Karpas-422 (cell line): ENCODE measurements around the gene TARBP2. TPM values are rescaled to one million over a fixed set of nuclear protein-coding genes. Genes with fewer than 3 reads are reported as not detected.
A peak's percentile ranks its signal among the peaks of the same experiment; 100 is the strongest.

Experiments used
- DNase-seq: peaks from one replicate; pipeline ENCODE4 v3.0.0-alpha.2; 2015
- H2AFZ ChIP-seq: fragments of 200-600 bp; sonication (generic); 2 replicates; pipeline ENCODE4 v1.6.1; 2014; ENCODE audit warnings: antibody characterized with exemption, low read length, mixed read lengths
- H3K27ac ChIP-seq: fragments of 200-600 bp; sonication (generic); 2 replicates; pipeline ENCODE4 v1.5.1; 2014; ENCODE audit warnings: mild to moderate bottlenecking, low read length, moderate library complexity
- H3K27me3 ChIP-seq: fragments of 200-600 bp; sonication (generic); 2 replicates; pipeline ENCODE4 v1.6.1; 2014; ENCODE audit warnings: low read length, mixed read lengths
- H3K36me3 ChIP-seq: fragments of 200-600 bp; sonication (generic); 2 replicates; pipeline ENCODE4 v1.6.1; 2014; ENCODE audit warnings: low read length, mixed read lengths; ENCODE audit not compliant: insufficient read depth
- H3K4me1 ChIP-seq: fragments of 200-600 bp; sonication (generic); 2 replicates; pipeline ENCODE4 v1.6.1; 2014; ENCODE audit warnings: mild to moderate bottlenecking, low read length, mixed read lengths
- H3K4me2 ChIP-seq: fragments of 200-600 bp; sonication (generic); 2 replicates; pipeline ENCODE4 v1.6.1; 2014; ENCODE audit warnings: low read length, low read depth, mild to moderate bottlenecking; ENCODE audit not compliant: poor library complexity, severe bottlenecking
- H3K4me3 ChIP-seq: fragments of 200-600 bp; sonication (generic); 2 replicates; pipeline ENCODE4 v1.5.1; 2014; ENCODE audit warnings: mild to moderate bottlenecking, antibody characterized with exemption, low read length, mixed read lengths
- H3K79me2 ChIP-seq: fragments of 200-600 bp; sonication (generic); 2 replicates; pipeline ENCODE4 v1.6.1; 2014; ENCODE audit warnings: mild to moderate bottlenecking, low read length, mixed read lengths
- H3K9ac ChIP-seq: fragments of 200-600 bp; sonication (generic); 2 replicates; pipeline ENCODE4 v1.6.0; 2014; ENCODE audit warnings: low read length
- H3K9me2 ChIP-seq: fragments of 200-600 bp; sonication (generic), shearing (Covaris generic); replicated peaks from 2 replicates; pipeline ENCODE4 v1.6.0; 2014; ENCODE audit warnings: mild to moderate bottlenecking, low read length, moderate library complexity; ENCODE audit not compliant: insufficient read depth
- H3K9me3 ChIP-seq: fragments of 300-700, 200-600 bp; sonication (generic); 2 replicates; pipeline ENCODE4 v1.6.1; 2014; ENCODE audit warnings: low read length, mixed read lengths
- H4K20me1 ChIP-seq: fragments of 200-600 bp; sonication (generic); 2 replicates; pipeline ENCODE4 v1.6.1; 2014; ENCODE audit warnings: mild to moderate bottlenecking, antibody characterized with exemption, low read length, low read depth; ENCODE audit not compliant: insufficient read depth
- total RNA-seq: library from RNA; depleted of rRNA; stranded (reverse); fragments of >200 nt; shearing (Covaris generic); gene quantifications from 2 replicates; pipeline ENCODE4 v1.2.3, GENCODE V29; 2014; ENCODE audit warnings: low replicate concordance

Gene TARBP2
- total RNA-seq, 1 experiment from 2014 or later = 37.0 TPM

DNA sequence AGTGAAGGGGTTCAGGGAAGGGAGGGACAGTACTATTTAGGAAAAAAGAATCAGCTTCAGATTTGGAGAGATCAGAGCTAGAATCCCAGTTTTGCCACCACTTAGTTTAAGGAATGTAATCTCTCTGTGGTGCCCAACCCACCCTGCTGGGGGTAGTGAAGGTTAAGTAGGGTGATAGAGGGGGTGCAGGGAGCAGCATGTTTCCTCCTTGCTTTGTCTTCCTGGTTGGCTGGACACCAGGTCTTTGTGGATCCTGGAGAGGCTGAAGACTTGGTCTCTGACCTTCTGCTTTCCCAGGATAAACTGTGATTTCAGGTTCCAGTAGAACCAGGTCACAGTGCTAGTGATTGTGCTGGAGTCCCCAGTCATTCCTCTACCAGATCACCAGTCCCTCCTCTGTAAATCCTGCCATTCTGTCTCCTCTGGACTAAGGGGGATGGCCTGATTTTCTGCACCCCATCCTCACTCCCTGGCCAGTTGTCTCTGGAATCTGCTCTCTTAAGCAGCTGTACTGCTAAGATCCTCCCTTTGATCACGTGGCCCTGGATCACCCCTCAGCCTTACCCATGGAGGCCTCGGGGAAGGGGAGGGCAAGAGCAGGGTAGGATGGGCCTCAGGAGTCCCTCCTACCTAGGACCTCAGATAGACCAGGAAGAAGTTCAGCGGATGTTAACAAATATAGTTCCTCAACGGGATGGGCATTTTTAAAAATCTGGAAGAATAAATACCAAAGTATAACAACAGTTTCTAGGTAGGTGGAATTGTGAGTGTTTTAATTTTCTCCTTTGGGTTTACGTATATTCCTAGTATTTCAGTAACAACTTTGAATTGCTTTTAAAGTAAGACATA lies 5.0 kb upstream of the TARBP2 start:
- H3K27me3 ChIP-seq = no peaks in the 10 kb centered on the region
- no peaks in the 10 kb centered on the region for H3K9me3 ChIP-seq
- H2AFZ ChIP-seq = no peak overlapping the region
- H3K9me2 ChIP-seq = no peaks in the 10 kb centered on the region
- no peak for DNase-seq
- peaks cover 62% of the 10 kb centered on the region for H3K4me1 ChIP-seq
- no peaks in the 10 kb centered on the region for H3K36me3 ChIP-seq
- H4K20me1 ChIP-seq = no peaks in the 10 kb centered on the region
- H3K79me2 ChIP-seq = peaks cover 20% of the 10 kb centered on the region
- H3K4me2 ChIP-seq = no peak overlapping the region
- no peak overlapping the region for H3K27ac ChIP-seq
- H3K9ac ChIP-seq = 0 out of 2 replicates have a peak overlapping the region, but pooled peaks have one; percentile 11
- no peak overlapping the region for H3K4me3 ChIP-seq

DNA sequence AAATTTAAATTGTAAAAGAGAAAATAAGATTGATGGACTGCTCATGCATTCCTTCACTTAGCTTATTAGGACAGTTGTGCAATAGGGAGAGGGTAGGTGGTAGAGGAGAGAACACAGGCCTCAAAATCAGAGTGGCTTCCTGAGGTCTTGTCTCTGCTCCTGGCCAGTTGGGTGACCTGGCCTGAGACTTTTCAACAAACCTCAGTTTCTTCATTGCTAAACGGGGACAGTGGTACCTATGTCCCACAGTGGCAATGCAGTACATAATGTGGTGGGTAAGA lies 4.4 kb upstream of the TARBP2 start:
- no peak overlapping the region for H3K27ac ChIP-seq
- H3K27me3 ChIP-seq = no peaks in the 10 kb centered on the region
- H3K79me2 ChIP-seq = peaks cover 22% of the 10 kb centered on the region
- H3K9ac ChIP-seq = 0 out of 2 replicates have a peak overlapping the region, but pooled peaks have one; percentile 11
- H3K36me3 ChIP-seq = no peaks in the 10 kb centered on the region
- peak; percentile 34 for DNase-seq
- no peak overlapping the region for H2AFZ ChIP-seq
- H3K4me3 ChIP-seq = no peak overlapping the region
- H4K20me1 ChIP-seq = no peaks in the 10 kb centered on the region
- no peaks in the 10 kb centered on the region for H3K9me2 ChIP-seq
- H3K4me1 ChIP-seq = peaks cover 64% of the 10 kb centered on the region
- H3K9me3 ChIP-seq = no peaks in the 10 kb centered on the region
- no peak overlapping the region for H3K4me2 ChIP-seq

DNA sequence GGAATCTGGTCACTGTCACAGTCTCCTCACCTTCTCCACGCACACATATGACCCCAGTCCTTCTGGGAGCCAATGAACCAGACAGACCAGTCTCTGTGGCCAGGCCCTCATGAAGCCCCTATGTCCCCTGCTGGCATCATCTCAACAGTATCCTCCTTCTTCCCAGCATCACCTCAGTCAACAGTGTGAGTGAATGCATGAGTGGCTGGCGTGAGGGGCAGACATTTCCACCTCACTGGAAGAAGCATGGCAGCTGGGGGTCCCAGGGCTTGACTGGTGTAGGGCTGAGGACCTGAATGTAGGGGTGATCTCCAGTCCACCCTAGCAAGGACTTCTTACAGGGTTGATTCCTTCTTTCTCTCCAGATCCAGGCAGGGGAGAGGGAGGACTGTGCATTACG lies 3.6 kb upstream of the TARBP2 start:
- no peak overlapping the region for H2AFZ ChIP-seq
- peaks cover 30% of the 10 kb centered on the region for H3K79me2 ChIP-seq
- no peaks in the 10 kb centered on the region for H3K9me3 ChIP-seq
- H3K36me3 ChIP-seq = no peaks in the 10 kb centered on the region
- H3K9me2 ChIP-seq = no peaks in the 10 kb centered on the region
- peaks cover 66% of the 10 kb centered on the region for H3K4me1 ChIP-seq
- no peak for DNase-seq
- H3K4me2 ChIP-seq = peak overlapping the region; percentile 74
- H4K20me1 ChIP-seq = no peaks in the 10 kb centered on the region
- H3K9ac ChIP-seq = peak overlapping the region; percentile 87; the same call in 1 of the 2 replicates
- no peaks in the 10 kb centered on the region for H3K27me3 ChIP-seq
- H3K4me3 ChIP-seq = no peak overlapping the region
- H3K27ac ChIP-seq = no peak overlapping the region

DNA sequence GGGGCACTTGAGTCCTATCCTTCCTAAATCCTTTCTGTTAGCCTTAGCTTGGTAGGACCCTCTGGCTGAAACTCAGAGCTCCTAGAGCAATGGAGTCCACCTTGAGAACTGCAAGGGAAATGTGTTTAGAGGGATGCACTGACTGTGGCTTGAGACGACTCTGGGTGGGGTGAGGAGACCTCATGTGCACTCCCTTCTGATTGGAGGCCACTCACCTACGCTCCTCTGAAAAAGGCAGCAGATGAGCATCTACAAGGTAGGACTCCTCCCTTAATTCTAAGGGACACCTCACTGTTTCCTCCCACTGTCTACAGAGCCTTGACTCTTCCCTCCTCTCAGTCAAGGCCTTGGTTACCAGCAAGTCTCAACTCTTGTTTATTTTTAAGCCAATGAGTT lies 2.9 kb upstream of the TARBP2 start:
- Histone ChIP-seq H3K4me2 (peak overlapping the region; percentile 74), H3K27me3 (no peaks in the 10 kb centered on the region), H3K9me2 (no peaks in the 10 kb centered on the region), H2AFZ (no peak overlapping the region), H3K27ac (no peak overlapping the region), H3K9ac (peak overlapping the region; percentile 87), H4K20me1 (no peaks in the 10 kb centered on the region), H3K9me3 (no peaks in the 10 kb centered on the region), H3K4me1 (peaks cover 68% of the 10 kb centered on the region), H3K4me3 (peak overlapping the region; percentile 73), H3K79me2 (peaks cover 37% of the 10 kb centered on the region), H3K36me3 (no peaks in the 10 kb centered on the region)
- DNase-seq = peak; percentile 45

DNA sequence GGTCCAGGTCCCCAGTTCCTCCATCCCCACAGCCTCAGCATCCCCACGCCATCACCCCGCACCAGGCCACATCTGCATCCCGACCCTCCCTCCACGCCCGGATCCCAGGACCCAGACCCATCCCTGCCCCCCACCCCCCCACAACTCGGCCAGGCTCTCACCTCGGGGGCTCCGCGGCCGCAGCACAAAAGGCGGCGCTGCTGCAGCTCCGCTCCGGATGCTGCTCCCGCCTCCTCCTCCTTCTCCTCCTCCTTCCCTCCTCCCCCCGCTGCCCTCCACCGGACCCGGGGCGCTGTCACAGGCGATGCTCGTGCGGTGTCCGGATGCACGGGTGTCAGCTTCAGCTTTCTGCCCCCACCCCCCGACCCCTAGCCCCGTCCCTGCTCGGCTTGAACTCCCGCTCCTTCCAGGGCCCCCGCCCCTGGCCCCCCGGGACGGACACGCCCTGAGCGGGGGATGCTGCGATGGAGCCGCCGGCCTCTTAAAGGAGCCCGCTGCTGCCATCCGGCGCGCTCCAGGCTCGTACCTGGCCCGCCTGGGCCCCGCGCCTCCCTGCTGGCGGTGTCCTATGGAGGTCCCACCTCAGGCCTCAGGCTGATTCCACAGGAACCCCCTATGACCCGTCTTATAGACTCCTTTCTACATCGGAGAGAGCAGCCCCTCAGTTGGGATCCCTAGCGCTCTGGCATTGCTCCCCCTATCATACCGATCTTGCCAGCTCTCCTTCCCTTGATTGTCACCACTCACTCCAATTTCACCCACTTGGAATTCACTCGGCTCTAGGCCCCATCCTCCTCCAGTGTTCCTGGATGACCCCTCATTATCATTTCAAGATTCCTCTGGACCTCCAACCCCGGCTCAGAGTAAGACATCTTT lies 1.6 kb upstream of the TARBP2 start, which contains the start of gene MAP3K12:
TSS of gene MAP3K12 (minus strand) at position 193 of the 876 bp plus-strand sequence. CDS start 12,067 bp downstream, outside the sequence.
- peak within 1 kb of the TSS; percentile 40; the same call in 1 of the 2 replicates for H2AFZ ChIP-seq
- H3K27me3 ChIP-seq = no peaks in the 10 kb centered on the region
- peak within 1 kb of the TSS; percentile 74 for H3K4me2 ChIP-seq
- peaks cover 42% of the 10 kb centered on the region for H3K79me2 ChIP-seq
- peaks cover 59% of the 10 kb centered on the region for H3K4me1 ChIP-seq
- no peaks in the 10 kb centered on the region for H3K36me3 ChIP-seq
- no peaks in the 10 kb centered on the region for H3K9me2 ChIP-seq
- H3K27ac ChIP-seq = peak within 1 kb of the TSS; percentile 70
- peak within 1 kb of the TSS; percentile 73 for H3K4me3 ChIP-seq
- no peaks in the 10 kb centered on the region for H3K9me3 ChIP-seq
- H3K9ac ChIP-seq = peak within 1 kb of the TSS; percentile 87
- DNase-seq = peak; percentile 88
- no peaks in the 10 kb centered on the region for H4K20me1 ChIP-seq

DNA sequence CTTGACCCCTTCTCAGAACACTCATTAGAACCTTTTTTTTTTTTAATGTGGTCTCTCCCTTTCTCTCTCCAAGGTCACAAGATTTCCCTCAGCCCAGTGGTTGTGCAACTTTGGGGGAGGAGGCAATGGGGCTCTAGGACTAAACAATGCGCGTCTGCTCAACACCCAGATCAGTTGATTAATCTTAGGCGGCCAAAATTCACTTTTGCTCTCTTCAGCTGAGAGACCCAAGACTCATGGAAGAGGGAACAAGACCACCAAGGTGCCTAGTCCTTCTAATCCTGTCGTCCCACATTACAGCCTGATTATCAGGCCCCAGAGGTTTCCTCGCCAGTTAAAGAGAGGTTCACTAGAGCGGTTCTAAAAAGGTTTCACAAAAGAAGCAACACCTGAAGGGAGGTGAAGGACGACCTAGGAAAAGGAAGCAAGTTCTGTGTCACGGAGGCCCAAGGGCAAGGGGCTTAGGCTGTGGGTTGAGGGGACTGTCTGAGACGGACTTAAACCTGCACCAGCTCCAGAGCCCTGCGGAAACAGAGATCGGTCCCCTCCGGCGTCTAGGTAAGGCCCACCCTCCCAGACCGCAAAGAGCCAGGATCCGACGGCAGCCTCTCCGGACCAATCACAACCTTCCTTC lies 824 bp upstream of the TARBP2 start:
- peaks cover 58% of the 10 kb centered on the region for H3K4me1 ChIP-seq
- H3K27ac ChIP-seq = peak overlapping the region; percentile 70
- H3K36me3 ChIP-seq = no peaks in the 10 kb centered on the region
- H3K27me3 ChIP-seq = no peaks in the 10 kb centered on the region
- no peak overlapping the region for H2AFZ ChIP-seq
- H3K4me3 ChIP-seq = peak overlapping the region; percentile 73
- DNase-seq = peak; percentile 53
- H4K20me1 ChIP-seq = no peaks in the 10 kb centered on the region
- peaks cover 42% of the 10 kb centered on the region for H3K79me2 ChIP-seq
- no peaks in the 10 kb centered on the region for H3K9me3 ChIP-seq
- peak overlapping the region; percentile 87 for H3K9ac ChIP-seq
- H3K9me2 ChIP-seq = no peaks in the 10 kb centered on the region
- peak overlapping the region; percentile 74 for H3K4me2 ChIP-seq

DNA sequence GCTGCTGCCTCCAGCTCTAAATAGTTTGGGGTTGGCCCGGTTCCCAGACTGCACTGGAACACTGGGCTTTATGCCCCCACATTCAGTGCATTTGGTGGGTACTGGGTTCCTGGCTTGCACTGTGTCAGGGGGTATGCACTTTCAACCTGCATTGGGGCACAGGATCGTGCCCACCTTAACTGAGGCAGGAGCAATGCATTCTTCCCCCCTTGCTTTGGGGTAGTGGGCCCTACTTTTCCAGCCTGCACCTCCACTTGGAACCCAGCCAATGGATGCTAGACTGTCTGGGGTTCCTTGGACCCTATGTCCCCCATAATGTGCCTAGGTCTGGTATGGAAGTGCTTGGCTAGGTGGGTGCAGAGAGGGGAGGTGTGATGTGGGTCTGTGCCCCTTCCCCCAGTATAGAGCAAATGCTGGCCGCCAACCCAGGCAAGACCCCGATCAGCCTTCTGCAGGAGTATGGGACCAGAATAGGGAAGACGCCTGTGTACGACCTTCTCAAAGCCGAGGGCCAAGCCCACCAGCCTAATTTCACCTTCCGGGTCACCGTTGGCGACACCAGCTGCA lies 615 bp downstream of the TARBP2 start:
- Histone ChIP-seq H3K4me3 (peak overlapping the region; percentile 73), H3K4me1 (peaks cover 52% of the 10 kb centered on the region), H3K4me2 (peak overlapping the region; percentile 72), H4K20me1 (no peaks in the 10 kb centered on the region), H3K79me2 (peaks cover 41% of the 10 kb centered on the region), H3K9ac (peak overlapping the region; percentile 75), H3K27ac (peak overlapping the region; percentile 84; the same call in 1 of the 2 replicates), H2AFZ (no peak overlapping the region; the same call in 1 of the 2 replicates), H3K9me3 (no peaks in the 10 kb centered on the region), H3K36me3 (0 out of 2 replicates have a peak, but pooled peaks cover 3% of the 10 kb centered on the region), H3K9me2 (no peaks in the 10 kb centered on the region), H3K27me3 (no peaks in the 10 kb centered on the region)
- no peak for DNase-seq
